ENCODE measurements around the gene RRP1B. TPM values are rescaled to one million over a fixed set of nuclear protein-coding genes. Genes with fewer than 3 reads are reported as not detected.

RRP1B gene
- total and polyA plus RNA-seq, 2 donors (not counting 1 experiment from before 2014, with no cell fraction given) = 6.0 to 22.4 TPM

DNA sequence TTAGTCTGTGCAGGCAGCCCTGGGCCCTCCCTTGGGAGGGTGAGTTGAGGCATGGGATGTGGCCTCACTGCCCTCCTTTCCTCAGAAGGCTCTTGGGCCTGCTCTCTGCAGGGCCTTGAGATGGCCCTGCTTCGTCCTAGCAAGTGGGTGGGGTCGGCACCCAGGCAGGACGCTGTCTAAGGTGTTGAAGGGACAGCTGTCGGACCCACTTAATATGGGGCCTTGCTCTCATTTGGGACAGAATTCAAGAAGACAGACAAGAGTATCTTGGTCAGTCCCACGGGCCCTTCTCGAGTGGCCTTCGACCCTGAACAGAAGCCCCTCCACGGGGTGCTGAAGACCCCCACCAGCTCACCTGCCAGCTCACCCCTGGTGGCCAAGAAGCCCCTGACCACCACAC is 33.6 kb downstream of the RRP1B start:
- Histone ChIP-seq H3K4me3 (ENCODE audit: control extremely low read depth in 1 of 5, extremely low read depth in 1 of 5, insufficient read depth in 1 of 5, low read depth in 2 of 5, low read length in 4 of 5) (no peak overlapping the region), H3K79me2 (ENCODE audit: control insufficient read depth, insufficient read depth, low read length) (no peaks in the 10 kb centered on the region), H3K27me3 (replicated peaks in 1 of 4; ENCODE audit: control extremely low read depth in 1 of 4, control insufficient read depth in 3 of 4, insufficient read depth in 4 of 4, low read length in 3 of 4) (no peaks in the 10 kb centered on the region), H3K4me1 (ENCODE audit: control insufficient read depth in 2 of 2, insufficient read depth in 2 of 2, low read length in 2 of 2) (peaks cover 7 to 10% of the 10 kb centered on the region in 2 donors), H2AFZ (ENCODE audit: insufficient read depth, low read depth, low read length, poor library complexity, severe bottlenecking) (no peak overlapping the region), H3K4me2 (replicated peaks; ENCODE audit: low read depth, low read length, poor library complexity, severe bottlenecking) (no peak overlapping the region), H4K20me1 (ENCODE audit: control insufficient read depth, insufficient read depth, low read length, poor library complexity, severe bottlenecking) (no peaks in the 10 kb centered on the region), H3K9ac (ENCODE audit: low read length) (no peak overlapping the region), H3K9me3 (ENCODE audit: control extremely low read depth in 1 of 3, control insufficient read depth in 2 of 3, insufficient read depth in 1 of 3, low read length in 2 of 3) (no peaks in the 10 kb centered on the region), H3K36me3 (replicated peaks in 1 of 2; ENCODE audit: control extremely low read depth in 1 of 2, control insufficient read depth in 1 of 2, extremely low read depth in 1 of 2, insufficient read depth in 2 of 2, low read length in 1 of 2) (peaks cover 10 to 64% of the 10 kb centered on the region in 2 experiments), H3K27ac (ENCODE audit: low read length in 2 of 2) (no peak overlapping the region)
- H3K9me3 Mint-ChIP-seq (ENCODE audit: insufficient read depth) = no peaks in the 10 kb centered on the region
- no peaks in the 10 kb centered on the region for H3K27me3 Mint-ChIP-seq
- TF ChIP-seq EZH2 (IDR thresholded peaks at IDR 0.05; ENCODE audit: borderline replicate concordance, insufficient read depth, low read depth, low read length, poor library complexity, severe bottlenecking) = no peak
- no peak for TF ChIP-seq CTCF (IDR thresholded peaks at IDR 0.05)
- no peak overlapping the region for H3K27ac Mint-ChIP-seq
- ATAC-seq (ENCODE audit: low read depth) = no peak
- no peak for DNase-seq
- WGBS (ENCODE audit: insufficient coverage) = 98% methylated on average over 8 of the region's 8 CpGs
- no peak overlapping the region for H3K4me3 Mint-ChIP-seq
- ChIA-PET POLR2A (interaction anchor here (0.6 kb wide), 1 partner anchor 1872 kb away, joined by 3 read pairs; no protein-coding TSS in a partner anchor), CTCF (no interaction called here)
- intact Hi-C loops (cut with micrococcal nuclease) = no loop called here
- peaks cover 7% of the 10 kb centered on the region for H3K4me1 Mint-ChIP-seq

GRCh38 chr21:43693981-43694380 is 34.6 kb downstream of the RRP1B start:
- Histone ChIP-seq H3K27ac (ENCODE audit: low read length in 2 of 2) (no peak overlapping the region), H4K20me1 (ENCODE audit: control insufficient read depth, insufficient read depth, low read length, poor library complexity, severe bottlenecking) (no peaks in the 10 kb centered on the region), H3K4me3 (ENCODE audit: control extremely low read depth in 1 of 5, extremely low read depth in 1 of 5, insufficient read depth in 1 of 5, low read depth in 2 of 5, low read length in 4 of 5) (no peak overlapping the region), H2AFZ (ENCODE audit: insufficient read depth, low read depth, low read length, poor library complexity, severe bottlenecking) (no peak overlapping the region), H3K79me2 (ENCODE audit: control insufficient read depth, insufficient read depth, low read length) (no peaks in the 10 kb centered on the region), H3K4me1 (ENCODE audit: control insufficient read depth in 2 of 2, insufficient read depth in 2 of 2, low read length in 2 of 2) (peaks cover 0 to under 1% of the 10 kb centered on the region in 2 donors), H3K27me3 (replicated peaks in 1 of 4; ENCODE audit: control extremely low read depth in 1 of 4, control insufficient read depth in 3 of 4, insufficient read depth in 4 of 4, low read length in 3 of 4) (no peaks in the 10 kb centered on the region), H3K9me3 (ENCODE audit: control extremely low read depth in 1 of 3, control insufficient read depth in 2 of 3, insufficient read depth in 1 of 3, low read length in 2 of 3) (no peaks in the 10 kb centered on the region), H3K4me2 (replicated peaks; ENCODE audit: low read depth, low read length, poor library complexity, severe bottlenecking) (no peak overlapping the region), H3K9ac (ENCODE audit: low read length) (no peak overlapping the region), H3K36me3 (replicated peaks in 1 of 2; ENCODE audit: control extremely low read depth in 1 of 2, control insufficient read depth in 1 of 2, extremely low read depth in 1 of 2, insufficient read depth in 2 of 2, low read length in 1 of 2) (peaks cover 10 to 59% of the 10 kb centered on the region in 2 experiments)
- H3K27me3 Mint-ChIP-seq = no peaks in the 10 kb centered on the region
- POLR2A ChIA-PET = no interaction called here
- H3K9me3 Mint-ChIP-seq (ENCODE audit: insufficient read depth) = no peaks in the 10 kb centered on the region
- 98% methylated on average over 21 of the region's 23 CpGs for WGBS (ENCODE audit: insufficient coverage)
- no peaks in the 10 kb centered on the region for H3K4me1 Mint-ChIP-seq
- intact Hi-C loops (cut with micrococcal nuclease) = no loop called here
- ATAC-seq (ENCODE audit: low read depth) (no peak), DNase-seq (no peak)
- TF ChIP-seq EZH2 (IDR thresholded peaks at IDR 0.05; ENCODE audit: borderline replicate concordance, insufficient read depth, low read depth, low read length, poor library complexity, severe bottlenecking) = no peak
- CTCF ChIA-PET = no interaction called here
- H3K27ac Mint-ChIP-seq = no peak overlapping the region
- H3K4me3 Mint-ChIP-seq = no peak overlapping the region

All from B cell (primary cell).